Middle frontal gyrus (tissue), 1 donor: ENCODE results near the gene GATA3.

Source experiments
- DNase-seq: peaks from one replicate; pipeline ENCODE4 v3.0.0-alpha.2; 2015; ENCODE audit warnings: low spot score; ENCODE audit errors: extremely low spot score

The GATA3 gene

DNA sequence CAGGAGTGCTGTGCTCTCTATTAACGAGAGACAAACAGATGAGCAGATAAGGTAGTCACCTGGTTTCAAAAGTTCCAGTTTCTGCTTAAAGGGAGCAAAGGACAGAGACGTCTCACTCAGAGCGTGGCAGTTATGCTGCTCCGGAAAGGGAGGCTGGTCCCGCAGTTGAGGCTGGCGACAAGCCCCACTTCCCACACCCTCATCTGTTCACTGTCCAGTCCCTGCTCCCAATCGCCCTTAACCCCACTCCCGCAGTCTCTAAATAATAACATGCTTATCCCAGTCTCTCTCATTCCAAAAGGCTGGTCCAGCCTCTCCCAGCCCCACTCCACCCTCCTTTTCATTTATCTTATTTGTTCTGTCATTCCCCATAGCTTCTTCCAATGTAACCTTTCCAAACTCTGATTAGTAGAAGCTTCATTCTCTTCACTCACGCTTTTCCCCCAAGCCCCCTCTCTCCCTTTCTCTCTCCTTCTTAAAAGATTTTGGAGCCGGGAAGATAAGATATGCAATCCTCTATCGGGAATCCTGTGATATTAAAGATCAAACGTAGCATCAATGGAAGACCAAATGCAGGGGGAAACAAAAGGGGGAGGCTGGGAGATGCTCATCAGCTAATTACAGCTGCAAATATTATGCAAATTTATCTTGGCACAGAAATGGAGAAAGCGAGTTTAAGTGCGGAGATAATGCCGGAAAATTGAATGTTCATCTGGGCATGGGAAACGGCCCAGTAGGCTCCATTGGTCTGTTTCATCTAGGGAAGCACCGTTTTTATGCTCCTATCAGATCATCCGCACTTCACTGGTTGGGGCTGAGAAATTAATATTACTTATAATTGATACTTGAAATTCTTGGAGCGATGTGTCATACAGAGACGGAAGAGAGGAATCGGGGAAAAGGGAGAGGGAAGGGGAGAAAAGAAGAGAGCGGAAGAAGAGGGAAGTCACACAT, 16.3 kb upstream of the GATA3 start:
- DNase-seq: no peak

DNA sequence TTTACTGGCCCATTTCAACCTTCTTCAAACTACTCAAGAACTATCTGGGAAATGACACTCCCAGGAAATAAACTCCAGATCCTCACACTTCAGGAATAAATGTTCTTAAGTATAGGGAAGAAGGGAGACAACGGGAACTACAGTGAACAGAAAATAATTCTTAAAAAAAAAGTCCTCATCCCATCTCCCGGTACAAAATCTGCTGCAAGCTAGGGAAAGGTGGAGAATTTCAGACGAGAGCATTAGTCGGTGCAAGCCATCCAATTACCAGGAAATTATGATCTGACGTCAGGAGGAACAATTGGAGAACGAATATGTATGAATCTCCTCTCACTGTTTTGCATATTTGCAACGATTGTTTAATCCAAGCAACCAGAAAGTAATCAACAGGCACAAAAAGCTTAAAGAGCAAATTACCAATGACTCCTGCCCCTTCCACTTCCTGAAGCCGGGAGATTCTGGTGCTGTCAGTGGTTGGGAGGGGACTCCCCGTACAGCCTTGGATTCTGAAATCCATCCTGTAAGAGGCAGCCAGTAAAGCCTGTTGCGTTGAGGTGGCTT, 15.1 kb upstream of the GATA3 start:
- no peak for DNase-seq

DNA sequence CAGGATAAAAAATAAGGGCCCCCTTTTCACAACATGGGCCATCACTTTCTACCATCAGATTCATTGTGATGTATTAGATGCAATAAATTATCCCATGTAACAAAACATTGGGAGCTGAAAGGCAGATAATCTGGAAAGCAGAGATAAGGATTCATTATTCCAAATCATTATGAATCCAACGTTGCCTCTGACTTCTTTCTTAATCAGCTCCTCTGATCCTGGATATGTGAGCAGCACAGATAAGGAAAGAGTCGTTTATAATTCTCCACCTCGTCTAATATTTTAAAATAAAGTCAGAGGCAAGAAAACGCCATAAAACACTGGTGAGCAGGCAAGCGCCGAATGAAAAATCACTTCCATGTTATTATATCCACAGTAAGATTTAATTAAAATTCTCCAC, 13.8 kb upstream of the GATA3 start:
- DNase-seq: no peak

DNA sequence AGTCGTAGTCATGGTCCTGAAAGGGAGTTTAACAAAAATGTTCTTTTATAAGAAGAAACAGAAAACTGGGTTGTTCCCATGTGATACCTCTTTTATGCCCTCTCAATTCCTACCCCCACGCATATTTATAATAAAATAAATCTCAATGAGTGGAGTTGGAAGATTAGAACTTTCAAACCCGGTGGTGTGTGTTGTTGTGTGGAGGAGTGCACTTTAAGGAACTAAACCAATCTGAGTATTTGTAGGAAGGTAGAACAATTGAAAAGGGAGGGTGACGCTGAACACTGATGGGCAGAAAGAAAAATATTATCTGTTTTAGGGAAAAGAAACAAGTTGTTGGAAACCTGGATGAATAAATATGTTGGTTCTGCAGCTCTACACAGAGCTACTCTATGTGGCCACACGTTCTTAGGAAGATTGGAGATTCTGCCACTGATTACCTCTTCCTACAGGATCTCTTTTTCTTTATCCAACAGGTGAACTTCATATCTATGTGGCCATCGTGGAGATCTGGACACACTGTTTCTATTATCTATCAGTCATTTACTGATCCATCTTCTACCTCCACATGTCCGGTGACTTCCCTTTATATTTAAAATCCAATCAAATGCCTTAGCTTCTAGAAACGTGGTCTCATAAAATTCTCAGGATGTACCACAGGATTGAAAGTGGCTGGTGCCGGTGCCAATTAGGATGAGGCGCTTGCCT, 13.1 kb upstream of the GATA3 start:
- no peak for DNase-seq

DNA sequence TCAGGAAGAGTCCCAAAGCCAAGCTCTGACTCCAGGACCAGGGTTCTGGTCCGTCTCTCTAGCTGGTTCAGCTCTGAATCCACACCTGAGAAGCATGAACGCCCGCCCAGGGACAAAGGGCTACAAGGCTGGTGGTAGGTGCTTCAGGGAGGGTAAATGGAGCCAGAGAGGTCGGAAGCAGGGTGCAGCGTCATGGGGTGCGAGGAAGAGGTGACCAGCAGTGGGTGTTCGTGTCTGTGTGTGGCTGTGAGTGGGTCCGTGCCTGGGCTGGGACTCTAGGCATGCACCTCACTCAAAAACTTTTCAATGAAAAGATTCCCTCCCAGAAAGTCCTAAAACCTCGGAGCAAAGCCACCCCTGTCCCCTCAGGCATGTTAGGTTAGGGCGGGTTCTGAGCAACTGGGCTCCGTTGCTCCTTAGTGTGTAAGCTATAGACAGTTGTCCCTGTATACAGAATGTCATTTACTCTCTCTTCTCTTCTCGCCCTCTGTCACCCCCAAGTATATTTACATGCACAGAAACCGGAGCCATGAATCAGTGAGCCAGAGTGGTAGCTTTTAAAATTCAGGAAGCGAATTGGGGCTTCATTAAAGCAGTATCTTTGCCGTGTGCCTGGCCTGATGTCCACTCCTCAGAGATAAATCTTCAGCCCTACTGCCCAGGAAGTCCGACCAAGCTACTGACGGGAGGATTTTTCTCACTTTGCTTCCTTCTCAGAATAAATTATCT, 12.3 kb upstream of the GATA3 start:
- DNase-seq: no peak

DNA sequence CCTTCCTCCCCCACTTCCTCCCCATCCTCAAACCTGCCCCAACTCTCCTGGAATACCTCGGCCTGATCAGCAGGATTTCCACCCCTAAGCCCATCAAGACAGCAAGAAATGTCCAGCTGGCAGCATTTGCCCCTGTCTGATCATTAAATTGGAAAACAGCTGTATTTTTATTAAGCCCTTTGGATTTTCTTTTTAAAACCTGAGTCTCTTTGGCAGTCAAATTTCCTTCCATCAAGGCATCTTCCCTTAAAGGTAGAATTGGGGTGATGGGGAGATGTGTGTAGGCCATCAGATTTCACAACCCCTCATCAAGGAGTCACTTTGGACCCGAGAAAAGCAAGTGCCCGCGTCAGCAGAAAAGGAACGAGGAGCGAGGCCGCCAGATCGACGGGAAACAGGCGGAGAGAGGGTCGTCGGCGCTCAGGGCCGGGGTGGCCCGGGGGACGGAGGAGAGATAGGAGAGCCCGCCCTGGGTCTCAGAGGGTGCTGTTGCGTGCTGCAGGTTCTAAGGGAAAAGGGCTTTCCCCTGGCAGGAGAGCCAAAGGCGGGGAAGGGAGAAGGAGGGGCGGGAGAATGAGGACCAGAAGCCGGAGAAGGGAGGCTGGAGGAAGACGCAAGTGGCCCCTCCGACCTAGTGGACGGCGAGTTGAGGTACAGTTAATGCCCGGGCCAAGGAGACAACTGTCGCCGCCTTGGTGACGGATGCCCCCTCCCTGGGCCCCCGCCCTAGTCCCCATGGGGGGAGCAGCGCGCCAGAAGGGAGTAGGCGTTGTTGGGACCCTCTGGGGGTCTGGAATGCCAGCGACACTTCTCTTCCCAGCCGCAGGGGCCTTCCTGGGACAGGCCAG, 11.5 kb upstream of the GATA3 start:
- no peak for DNase-seq

DNA sequence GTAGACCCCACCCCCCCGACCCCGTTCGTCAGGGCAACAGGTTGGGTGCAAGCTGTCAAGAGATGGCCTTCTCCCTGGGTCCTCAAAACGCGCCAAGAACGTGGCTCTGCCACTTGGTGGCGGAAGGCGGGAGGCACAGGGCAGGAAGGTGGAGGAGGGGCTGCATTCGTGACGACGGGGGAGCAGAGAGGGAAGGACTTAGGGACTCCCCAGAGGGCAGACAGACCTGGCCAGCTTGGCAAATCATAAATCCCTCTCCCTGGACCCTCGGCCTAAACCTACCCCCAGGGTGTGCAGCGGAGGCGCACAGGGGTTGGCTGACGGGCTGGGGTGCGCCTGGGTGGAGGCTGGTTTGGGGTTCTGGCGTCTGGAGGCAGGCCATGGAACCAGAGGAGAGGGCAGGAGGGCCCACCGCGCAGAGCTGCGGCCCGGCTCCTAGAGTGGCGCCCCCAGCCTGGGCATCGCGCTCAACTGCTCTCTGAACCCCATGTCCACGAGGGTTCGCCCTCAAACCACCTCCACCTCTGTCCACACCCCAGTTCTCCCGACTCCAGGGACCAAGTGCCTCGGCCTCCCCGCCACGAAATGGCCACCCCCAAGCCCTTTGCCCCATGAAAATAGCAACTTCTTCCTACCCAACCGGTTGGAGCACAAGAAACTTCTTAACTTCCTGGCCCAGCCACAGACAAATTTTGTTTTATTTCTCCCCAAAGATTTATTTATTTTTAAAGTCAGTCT, 10.8 kb upstream of the GATA3 start:
- no peak for DNase-seq

DNA sequence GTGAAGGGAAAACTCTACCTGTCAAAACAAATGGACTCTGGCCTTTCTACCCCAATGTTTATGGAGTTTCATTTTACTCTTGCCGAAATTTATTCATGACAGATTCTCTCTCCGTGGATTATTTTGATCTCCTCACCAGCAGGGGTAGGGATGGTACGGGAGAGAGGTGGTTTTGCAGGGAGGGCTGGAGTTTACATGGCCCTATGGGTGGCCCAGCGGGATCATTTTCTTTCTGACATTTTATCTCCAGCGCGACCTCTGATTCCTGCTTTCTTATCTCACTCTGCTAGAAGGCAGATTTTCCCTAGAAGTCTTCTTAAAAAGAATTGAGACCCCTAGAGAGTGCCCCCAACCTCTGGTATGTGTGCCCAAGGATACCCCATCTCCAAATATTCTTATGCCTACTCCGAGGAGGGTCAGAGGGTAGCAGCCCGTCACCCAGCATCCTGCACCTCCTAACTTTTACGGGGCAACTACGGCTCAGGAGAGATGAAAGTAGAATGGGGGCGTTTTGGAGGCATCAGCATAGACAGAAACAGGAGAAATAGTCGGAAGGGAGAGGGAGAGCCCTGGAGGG, 10.1 kb upstream of the GATA3 start:
- DNase-seq: no peak

DNA sequence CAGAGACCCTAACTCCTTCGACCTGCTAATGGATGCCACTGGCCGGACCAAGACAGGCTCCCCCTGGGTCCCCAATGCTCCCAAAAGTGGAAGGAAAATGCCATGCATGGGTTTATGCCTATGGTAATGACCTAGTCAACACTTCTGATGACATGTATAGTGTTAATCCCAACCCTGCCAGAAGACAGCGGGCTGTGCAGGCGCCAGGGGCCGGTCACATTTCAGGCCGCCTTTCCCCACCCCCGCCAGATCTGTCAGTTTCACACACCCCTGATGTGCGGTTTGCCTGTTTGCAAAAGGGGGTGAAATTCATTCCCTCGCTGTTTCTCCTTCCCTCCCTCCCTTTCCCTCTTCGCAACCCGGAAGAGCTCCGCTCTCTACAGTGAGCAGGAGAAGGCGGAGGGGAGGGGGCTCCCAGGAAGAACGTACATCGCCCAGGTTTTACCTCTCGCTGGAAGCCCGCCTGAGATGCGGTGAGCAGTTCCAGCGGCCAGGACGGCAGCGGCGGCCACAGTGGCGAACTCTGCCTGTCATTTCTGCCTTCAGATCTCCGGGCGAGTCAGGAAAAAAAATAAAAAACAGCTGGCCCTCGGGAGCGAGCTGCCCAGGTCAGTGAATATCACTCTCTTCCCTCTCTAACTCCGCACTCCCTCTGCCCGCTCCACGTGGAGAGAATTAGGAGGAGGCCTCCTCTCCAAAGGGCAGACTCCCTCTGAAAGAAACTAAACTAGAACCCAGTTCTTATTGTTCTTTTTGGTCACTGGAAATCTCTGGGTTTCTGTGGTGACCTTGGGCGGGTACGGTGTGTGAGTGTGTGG, 9.4 kb upstream of the GATA3 start:
- DNase-seq: no peak

DNA sequence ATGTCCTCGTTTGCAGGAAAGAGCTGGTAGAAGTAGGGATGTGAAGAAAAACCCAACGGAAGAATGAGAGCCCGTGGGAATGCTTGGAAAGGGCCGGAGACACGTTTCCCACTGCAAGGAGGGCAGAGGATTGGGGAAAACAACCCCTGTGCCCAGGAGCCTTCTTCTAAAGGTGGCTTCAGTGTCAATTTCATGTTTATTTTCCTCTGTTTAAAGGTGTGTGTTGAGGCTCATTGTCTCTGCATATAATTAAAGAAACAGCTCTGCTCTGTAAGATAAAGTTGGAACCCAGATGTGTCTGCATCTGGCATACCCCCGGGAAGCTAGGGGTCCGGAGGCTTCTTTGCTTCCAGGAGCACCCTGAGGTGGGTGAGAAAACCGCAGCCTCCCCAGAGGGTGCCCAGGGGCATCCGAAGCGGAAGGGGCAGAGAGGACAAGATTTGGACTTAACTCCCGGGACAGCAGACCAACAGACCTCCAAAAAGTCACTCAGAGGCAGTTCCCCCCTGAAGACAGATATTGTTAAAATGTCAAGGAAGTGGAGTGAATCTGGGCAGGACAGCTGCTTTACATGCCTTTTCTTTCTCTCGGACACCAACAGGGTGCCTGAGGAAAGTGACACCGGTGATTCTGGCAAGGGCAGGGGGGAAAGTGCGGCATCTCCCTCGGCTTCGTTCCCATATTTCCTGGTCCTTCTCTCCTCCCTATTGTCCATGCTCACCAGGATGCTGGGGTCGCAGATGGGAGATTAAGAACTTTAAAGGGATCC, 8.6 kb upstream of the GATA3 start:
- no peak for DNase-seq

DNA sequence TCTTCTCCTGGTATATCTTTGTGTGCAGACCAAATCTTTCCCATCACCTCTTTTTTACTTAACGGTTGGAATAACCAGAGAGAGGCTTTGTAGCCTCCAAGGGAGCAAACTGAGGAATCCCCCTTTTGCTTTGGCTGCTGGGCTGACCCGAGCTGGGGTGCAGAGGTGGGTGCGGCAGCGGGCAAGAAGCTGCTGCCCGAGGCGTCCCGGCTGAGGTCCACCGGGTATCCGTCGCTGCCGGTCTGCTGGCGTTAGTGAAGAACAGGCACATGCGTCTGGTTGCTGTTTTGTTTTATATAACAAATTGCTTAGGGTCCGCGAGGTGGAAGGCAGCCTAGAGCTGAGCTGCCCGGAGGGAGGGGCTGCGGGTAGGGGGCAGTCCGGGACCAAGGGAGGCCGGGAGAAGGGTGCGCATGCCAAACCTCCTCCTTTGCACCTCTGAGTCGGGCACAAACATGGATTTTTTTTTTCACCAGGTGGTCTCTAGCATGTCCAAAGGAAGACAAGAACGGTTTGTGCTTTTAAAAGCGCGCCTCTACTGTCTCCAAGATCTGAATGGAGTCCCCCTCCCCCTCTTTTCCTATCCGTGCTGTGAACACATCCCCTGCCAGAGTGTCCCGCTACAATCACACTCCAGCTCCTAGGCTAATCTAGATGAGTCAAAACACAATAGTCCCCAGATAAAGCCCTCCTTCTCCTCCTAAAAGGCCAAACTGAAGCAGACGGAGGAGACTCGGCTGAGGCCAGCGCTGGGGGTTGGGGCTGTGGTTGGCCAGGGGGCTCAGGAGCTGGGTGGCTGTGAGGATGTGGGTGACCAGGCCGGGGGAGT, 6.8 kb upstream of the GATA3 start:
- DNase-seq: no peak

DNA sequence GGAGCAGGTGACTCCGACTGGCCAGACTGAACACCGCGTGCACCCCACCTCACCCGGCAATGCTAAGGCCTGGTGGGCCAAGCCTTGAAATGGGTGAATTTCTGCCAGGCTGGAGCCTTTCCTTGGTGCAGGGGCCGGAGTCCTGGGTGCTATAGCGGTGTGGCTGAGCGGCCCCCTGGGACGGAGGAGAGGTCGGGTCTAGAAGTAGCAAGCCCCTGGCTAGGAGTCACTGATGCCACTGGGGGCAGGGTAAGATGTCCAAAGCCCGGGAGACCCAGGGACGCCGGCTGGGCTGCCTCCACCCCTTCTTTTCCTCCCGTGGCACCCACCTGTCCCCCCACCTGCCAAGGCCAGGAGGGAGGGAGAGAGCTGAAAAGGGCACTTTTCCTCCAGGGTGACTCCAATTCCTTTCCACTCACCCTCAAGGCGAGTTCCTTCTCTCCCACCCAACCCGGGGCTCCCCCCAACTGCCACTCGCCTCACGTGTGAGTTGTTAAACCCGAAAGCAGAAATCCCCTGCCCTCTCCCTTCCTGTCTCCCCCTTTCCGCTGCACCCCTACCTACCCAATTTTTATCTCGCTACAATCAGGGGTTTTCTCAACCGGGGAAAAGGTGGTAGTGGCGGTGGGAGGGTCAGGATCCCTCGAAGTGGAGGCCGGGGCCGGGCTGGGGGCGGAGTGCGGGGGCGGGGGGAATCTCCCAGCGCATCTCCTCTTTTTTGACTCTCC, 6.0 kb upstream of the GATA3 start:
- no peak for DNase-seq

DNA sequence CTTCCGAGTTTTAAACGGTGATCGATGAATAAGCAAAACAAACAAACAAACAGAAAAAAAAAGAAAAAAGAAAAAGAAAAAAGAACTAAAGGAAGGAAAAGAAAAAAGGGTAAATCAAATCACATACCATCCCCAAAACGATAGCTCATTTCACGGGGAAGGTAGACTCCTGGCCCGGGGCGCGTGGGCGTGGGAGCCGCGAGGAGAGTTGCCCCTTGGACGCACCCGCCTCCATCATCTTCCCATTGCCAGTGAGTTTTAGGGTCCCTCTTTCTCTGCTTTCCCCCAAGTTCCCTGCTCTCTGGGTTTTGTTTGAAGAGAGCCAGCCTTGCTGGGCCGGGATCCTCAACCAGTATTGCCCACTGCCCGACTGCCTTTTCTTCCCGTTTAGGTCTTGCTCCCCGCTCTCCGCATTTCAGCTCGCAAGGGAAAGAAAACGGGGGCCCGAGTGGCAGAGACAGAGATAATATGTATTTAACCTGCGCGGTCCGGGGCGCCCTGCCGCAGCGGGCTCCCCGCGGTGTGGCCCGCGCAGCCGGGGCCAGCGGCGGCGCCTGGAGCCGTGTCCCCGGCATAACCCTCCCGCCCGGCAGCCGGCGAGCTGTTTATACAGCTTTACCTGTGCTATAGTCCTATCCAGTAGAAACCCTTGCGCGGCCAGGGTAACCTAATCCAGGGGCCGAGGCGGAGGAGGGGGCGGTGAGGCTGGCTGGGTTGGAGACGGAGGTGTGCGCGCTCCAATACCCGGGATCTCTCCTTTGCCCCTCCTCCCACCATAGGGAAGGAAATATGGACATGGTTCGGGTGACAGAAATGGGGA, 5.2 kb upstream of the GATA3 start:
- DNase-seq: no peak

DNA sequence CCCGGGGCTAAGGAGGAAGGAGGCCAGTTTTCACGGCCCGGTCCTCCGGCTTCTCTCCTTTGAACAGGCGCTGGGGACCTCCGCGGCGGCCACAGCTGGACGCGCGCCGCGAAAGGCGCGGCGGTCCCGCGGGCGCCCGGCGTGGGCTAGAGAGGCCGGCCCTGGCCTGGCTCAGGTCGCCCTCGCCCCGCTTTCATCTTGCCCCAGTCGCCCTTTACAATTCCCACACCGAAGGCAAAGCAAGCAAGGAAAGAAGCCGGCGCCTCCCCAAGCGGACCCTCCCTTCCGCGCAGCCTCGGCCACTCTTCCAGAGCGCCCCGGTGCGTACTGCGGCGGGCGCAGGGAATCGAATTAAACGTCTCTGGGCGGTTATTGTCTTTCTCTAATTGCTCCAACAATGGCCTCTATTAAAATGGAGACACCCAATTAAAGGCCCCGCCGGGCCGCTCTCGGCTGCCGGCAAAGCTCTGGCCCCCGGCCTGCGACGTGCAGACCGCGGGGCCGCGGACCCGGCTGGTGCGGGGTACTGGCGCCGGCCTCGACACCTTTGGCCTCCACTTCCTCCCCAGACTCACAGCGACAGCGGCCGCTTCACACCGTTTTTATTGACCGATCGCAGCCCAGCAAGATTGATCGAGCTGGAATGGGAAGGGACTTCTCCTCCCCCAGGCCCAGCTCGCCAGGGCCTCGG, 4.5 kb upstream of the GATA3 start:
- DNase-seq: no peak

DNA sequence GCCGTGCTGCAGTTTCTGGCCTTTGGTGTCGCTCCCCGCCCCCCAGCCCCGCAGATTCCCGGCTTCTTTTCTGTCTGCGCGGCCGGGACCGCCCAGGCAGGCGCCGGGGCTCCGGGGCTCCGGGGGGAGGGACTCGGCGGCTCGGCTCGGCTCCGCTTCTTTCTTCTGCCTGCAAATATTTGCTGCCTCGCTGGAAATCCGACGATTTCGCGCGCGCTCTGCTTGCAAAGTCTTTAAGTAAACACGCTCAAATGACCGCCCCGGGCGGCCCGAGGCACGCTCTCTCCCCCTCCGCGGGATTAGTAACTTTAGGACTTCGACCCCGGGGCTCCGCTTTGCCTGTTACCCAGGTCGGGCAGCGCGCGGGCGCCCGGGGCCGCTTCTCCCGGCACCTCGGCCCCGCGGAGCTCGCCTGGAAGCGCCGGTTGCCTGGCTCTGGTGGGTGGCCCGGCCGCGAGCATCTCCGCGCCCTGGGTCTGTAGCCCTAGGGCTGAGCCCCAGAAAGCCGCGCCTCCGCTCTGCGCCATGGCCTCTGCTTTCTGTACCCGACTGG, 3.9 kb upstream of the GATA3 start:
- DNase-seq: no peak
